ENCODE data around the gene CNTNAP5.

The CNTNAP5 gene

GRCh38 chr2:124050833-124051497, 25.9 kb downstream of the CNTNAP5 start:
- no peak for TF ChIP-seq CTCF (IDR thresholded peaks at IDR 0.05; ENCODE audit: low read depth, low read length)
- no peak overlapping the region for H3K4me3 ChIP-seq (ENCODE audit: low read depth, low read length)

GRCh38 chr2:124053796-124054195, 28.7 kb downstream of the CNTNAP5 start:
- TF ChIP-seq CTCF (IDR thresholded peaks at IDR 0.05; ENCODE audit: low read depth, low read length), result no peak
- no peak overlapping the region for H3K4me3 ChIP-seq (ENCODE audit: low read depth, low read length)

- no peak for TF ChIP-seq CTCF (IDR thresholded peaks at IDR 0.05; ENCODE audit: low read depth, low read length)
These were observed 38.5 kb downstream of the CNTNAP5 start for GRCh38 chr2:124063596-124063995.

GRCh38 chr2:124065636-124066035, 40.5 kb downstream of the CNTNAP5 start:
- H3K4me3 ChIP-seq (ENCODE audit: low read depth, low read length), result no peak overlapping the region
- no peak for TF ChIP-seq CTCF (IDR thresholded peaks at IDR 0.05; ENCODE audit: low read depth, low read length)

More at GRCh38 chr2:124063596-124063995, 38.5 kb downstream of the CNTNAP5 start:
- H3K4me3 ChIP-seq (ENCODE audit: low read depth, low read length), result no peak overlapping the region

GRCh38 chr2:124066776-124067175, 41.7 kb downstream of the CNTNAP5 start:
- no peak overlapping the region for H3K4me3 ChIP-seq (ENCODE audit: low read depth, low read length)
- no peak for TF ChIP-seq CTCF (IDR thresholded peaks at IDR 0.05; ENCODE audit: low read depth, low read length)

- no peak for TF ChIP-seq CTCF (IDR thresholded peaks at IDR 0.05; ENCODE audit: low read depth, low read length)
- H3K4me3 ChIP-seq (ENCODE audit: low read depth, low read length), result no peak overlapping the region
These were observed 54.0 kb downstream of the CNTNAP5 start for GRCh38 chr2:124079045-124079444.

GRCh38 chr2:124080281-124081153, 55.4 kb downstream of the CNTNAP5 start:
- no peak for TF ChIP-seq CTCF (IDR thresholded peaks at IDR 0.05; ENCODE audit: low read depth, low read length)
- no peak overlapping the region for H3K4me3 ChIP-seq (ENCODE audit: low read depth, low read length)
